NCI-H187 (cell line): ENCODE results near the gene ZNF202.
"Not testable (repeated sequence)": the region's sequence is repeated elsewhere in the genome, so short reads cannot be mapped to it uniquely, and the experiment has no call there.

Experiments used
- DNase-seq, 2 experiments: peaks; one replicate each; lab custom pipeline; 2025; lab: John Stamatoyannopoulos, UW

Gene ZNF202

GRCh38 chr11:123741159-123742030 lies at the start of gene ZNF202:
TSS of gene ZNF202 (minus strand) at chr11:123741660. CDS start at chr11:123730888, 10,772 bp downstream.
- DNase-seq: peak; percentile 28 to 90

- DNase-seq: no peak
Observed at GRCh38 chr11:123783536-123783935, 42.1 kb upstream of the ZNF202 start.

- no peak for DNase-seq
Observed at GRCh38 chr11:123778511-123778910, 37.1 kb upstream of the ZNF202 start.

GRCh38 chr11:123775715-123776549 lies 34.5 kb upstream of the ZNF202 start:
- no peak for DNase-seq

- no peak for DNase-seq
Observed at GRCh38 chr11:123775289-123775688, 33.8 kb upstream of the ZNF202 start.

- DNase-seq: no peak
Observed at GRCh38 chr11:123773959-123774358, 32.5 kb upstream of the ZNF202 start.

- no peak for DNase-seq
Observed at GRCh38 chr11:123773026-123773425, 31.6 kb upstream of the ZNF202 start.

GRCh38 chr11:123771664-123772063 lies 30.2 kb upstream of the ZNF202 start:
- no peak for DNase-seq

- no peak for DNase-seq
Observed at GRCh38 chr11:123770712-123771111, 29.3 kb upstream of the ZNF202 start.

- DNase-seq: no peak
Observed at GRCh38 chr11:123765601-123766000, 24.1 kb upstream of the ZNF202 start.

GRCh38 chr11:123762422-123762821 lies 21.0 kb upstream of the ZNF202 start:
- DNase-seq: no peak

GRCh38 chr11:123760894-123761293 lies 19.4 kb upstream of the ZNF202 start:
- no peak for DNase-seq

GRCh38 chr11:123757976-123758375 lies 16.5 kb upstream of the ZNF202 start:
- DNase-seq: no peak

GRCh38 chr11:123755813-123756212 lies 14.4 kb upstream of the ZNF202 start:
- no peak for DNase-seq

GRCh38 chr11:123755344-123755743 lies 13.9 kb upstream of the ZNF202 start:
- no peak for DNase-seq

- DNase-seq: no peak
Observed at GRCh38 chr11:123754101-123754568, 12.7 kb upstream of the ZNF202 start, which contains the start of gene OR6X1. TSS of gene OR6X1 (minus strand) at chr11:123754518. CDS start at chr11:123754518, 0 bp downstream.

GRCh38 chr11:123753110-123753509 lies 11.7 kb upstream of the ZNF202 start:
- no peak for DNase-seq

GRCh38 chr11:123751781-123752180 lies 10.3 kb upstream of the ZNF202 start:
- DNase-seq: no peak

GRCh38 chr11:123748349-123748748 lies 6.9 kb upstream of the ZNF202 start:
- DNase-seq: not testable (repeated sequence)

GRCh38 chr11:123745764-123746451 lies 4.4 kb upstream of the ZNF202 start:
- DNase-seq: no peak

GRCh38 chr11:123742724-123743120 lies 1.3 kb upstream of the ZNF202 start:
- DNase-seq: no peak
